GM21367 (cell line): ENCODE measurements around the gene THRSP.
"Not testable (repeated sequence)": the region's sequence is repeated elsewhere in the genome, so short reads cannot be mapped to it uniquely, and the experiment has no call there.

Experiments
- ATAC-seq: cut with Tn5 transposase; IDR thresholded peaks from one replicate; pipeline ENCODE4 v1.9.1; 2021; ENCODE audit not compliant: unreplicated experiment

THRSP gene

DNA sequence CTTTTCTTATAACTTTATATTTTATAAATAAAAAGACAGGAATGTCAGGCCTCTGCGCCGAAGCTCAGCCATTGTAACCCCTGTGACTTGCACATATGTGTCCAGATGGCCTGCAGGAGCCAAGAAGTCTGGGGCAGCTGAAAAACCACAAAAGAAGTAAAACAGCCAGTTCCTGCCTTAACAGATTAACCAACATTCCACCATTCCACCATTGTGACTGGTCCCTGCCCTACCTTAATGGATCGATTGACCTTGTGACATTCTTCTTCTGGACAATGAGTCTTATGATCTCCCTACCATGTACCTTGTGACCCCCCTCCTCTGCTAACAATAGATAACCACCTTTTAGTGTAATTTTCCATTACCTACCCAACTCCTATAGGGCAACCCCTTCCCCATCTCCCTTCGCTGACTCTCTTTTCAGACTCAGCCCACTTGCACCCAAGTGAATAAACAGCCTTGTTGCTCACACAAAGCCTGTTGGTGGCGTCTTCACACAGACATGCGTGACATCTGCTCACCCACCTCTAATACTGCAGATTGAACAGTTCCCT is 22.9 kb downstream of the THRSP start:
- not testable (repeated sequence) for ATAC-seq

DNA sequence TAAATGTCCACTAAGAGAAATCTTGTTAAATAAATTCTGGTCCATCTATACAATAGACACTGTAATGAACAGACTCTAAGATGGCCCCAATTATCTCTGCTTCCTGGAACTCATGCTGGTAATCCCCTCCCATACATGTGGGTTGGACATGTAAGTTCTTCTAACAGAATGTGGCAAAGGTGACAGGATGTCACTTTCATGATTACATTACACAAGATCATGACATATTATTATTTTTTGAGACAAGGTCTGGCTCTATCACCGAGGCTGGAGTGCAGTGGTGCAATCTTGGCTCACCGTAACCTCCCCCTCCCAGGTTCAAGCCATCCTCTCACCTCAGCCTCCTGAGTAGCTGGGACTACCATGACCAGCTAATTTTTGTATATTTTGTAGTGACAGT is 30.6 kb downstream of the THRSP start:
- no peak for ATAC-seq

DNA sequence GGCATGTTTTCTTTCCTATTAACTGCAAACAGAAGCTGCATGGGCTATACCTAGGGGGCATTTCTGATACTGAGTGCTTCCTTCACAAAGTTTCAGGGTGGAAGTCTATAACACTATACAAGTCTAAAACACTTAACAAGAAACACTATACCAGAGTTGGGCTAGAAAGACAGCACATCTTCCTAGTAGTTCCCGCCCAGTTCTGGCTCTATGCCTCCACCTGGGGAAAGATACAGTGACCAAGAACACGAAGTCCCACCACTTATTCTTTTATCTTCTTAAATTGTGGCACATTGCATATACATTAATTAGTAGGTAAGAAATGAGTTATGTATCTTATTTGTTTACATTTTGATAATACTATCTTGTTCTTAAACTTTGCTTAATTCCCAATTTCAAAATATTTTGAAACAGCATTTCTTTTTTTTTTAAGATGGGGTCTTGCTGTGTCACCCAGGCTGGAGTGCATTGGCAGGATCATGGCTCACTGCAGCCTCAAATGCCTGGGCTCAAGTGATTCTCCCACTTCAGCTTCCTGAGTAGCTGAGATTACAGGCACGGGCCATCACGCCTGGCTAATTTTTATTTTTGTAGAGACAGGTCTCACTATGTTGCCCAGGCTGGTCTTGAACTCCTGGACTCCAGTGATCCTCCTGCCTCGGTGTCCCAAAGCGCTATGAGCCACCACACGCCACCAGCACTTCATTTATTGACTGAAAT is 34.2 kb downstream of the THRSP start:
- ATAC-seq: no peak

DNA sequence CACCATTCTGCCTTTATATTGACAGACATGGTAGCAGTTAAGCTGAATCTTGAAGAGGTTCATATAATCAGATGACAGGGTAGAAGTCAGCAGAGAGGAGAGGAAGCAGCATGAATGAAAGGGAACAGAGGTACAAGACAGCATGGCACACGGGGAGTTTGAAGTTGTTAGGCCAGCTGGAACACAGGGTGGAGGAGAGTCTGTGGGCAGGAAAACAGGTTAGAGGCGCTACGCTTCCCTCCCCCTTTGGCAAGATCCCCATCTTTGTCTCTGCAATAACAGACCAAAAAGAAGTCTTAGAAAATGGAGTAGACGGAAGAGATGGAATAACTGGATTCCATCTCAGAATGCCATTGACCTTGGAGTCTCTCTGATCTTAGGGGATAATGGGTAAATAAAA is 36.0 kb downstream of the THRSP start:
- ATAC-seq: no peak

DNA sequence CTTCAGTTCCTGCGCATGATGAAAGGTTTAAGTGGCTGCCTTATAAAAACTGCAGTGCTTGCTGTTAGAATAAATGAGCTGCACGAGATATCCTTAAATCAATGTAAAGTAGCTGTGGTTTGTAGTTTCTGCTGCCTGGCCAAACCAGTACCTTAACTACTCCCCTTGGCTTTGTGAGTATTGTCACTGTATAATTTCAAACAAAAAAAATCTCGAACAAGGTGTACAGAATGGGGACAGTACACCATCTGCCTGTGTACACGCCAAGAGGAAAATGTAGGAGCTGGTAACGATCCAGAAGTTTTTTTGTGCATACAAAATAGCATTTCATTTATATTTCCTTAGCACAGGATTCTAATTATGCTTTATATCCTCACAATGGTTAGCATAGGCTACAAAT is 36.6 kb downstream of the THRSP start:
- no peak for ATAC-seq

DNA sequence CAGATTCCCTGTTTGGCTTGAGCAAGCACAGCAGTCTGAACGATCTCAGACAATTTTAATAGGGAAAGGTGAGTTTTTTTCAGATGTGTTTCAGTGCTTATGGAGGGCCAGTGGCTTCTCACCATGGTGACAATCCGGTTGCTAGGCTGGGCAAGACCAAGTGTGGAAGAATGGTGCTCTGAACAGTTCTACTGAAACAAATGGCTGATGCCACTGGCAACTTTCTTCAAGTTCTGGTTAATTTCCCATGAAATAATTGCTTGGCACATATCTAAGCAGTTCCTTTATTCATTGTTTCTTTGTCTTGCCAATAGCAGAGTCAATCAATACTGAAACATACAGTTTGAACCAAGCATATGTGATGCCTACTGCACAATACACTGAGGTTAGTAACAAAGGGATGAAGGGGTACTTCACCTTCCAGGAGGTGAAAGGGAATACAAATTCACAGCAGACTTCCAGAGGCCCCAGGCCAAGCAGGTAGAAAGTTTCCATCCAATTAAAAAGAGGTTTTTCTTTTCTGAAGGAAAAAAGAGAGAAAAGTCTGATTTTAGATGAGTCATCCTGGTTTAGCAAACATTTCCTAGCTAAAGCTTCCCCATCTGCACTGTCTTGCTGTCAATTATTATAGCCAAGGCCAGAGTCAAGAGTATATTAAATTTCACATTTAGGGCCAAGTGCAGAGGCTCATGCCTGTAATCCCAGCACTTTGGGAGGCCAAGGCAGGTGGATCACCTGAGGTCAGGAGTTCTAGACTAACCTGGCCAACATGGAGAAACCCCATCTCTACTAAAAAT is 37.2 kb downstream of the THRSP start:
- no peak for ATAC-seq

DNA sequence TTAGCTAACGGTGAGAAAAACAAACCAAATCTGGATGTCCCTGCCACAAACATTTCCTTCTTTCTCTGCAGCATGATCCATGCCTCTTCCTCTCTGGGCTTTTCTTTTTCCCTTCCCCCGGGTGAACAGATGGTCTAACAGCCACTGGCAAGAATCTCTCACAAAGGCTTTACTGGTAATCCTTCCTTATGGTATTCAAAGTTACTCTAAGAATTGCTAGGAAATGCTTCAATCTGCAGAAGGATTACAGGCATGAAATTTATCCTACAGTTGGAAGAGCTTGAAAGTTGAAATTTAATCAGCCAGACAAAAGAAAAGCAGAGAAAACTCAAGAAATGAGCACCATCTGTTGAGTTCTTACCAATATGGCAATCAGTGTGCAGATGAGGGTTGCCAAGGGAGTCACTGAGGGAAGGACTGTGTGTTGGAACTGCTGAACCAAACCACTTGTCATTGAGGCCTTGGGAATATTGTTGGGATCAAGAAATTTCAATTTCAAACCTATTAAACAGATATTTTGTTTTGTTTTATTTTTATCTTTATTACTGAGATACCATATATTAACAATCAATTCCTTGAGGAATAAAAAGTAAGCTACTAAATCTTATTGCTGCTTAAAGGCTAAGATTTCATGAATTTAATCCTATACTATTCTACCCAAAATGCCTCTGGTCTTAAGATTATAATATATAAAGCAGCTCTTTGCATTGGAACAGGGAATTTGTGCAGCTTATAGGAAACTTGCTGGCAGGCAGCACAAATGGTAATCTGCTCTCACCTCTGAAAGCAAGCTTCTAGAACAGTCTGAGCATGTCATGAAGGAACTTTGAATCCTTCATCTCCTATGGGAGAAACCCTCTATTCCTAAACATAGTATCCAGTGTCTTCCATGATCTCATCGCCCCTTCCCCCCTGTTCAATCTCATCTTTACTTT is 45.7 kb downstream of the THRSP start:
- no peak for ATAC-seq

DNA sequence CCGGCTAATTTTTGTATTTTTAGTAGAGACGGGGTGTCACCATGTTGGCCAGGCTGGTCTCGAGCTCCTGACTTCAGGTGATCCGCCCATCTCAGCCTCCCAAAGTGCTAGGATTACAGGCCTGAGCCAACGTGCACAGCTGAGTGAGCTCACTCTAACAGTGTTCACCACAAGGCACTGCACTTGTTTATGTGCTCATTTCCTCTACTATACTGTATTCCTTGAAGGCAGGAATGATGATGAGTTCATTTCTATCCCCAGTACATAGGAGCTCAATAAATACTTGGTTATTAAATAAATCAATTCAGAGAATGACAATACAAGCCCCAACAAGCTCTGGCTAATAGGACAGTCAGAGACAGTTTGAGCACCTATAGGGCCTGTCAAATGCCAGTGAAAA is 46.7 kb downstream of the THRSP start:
- no peak for ATAC-seq

DNA sequence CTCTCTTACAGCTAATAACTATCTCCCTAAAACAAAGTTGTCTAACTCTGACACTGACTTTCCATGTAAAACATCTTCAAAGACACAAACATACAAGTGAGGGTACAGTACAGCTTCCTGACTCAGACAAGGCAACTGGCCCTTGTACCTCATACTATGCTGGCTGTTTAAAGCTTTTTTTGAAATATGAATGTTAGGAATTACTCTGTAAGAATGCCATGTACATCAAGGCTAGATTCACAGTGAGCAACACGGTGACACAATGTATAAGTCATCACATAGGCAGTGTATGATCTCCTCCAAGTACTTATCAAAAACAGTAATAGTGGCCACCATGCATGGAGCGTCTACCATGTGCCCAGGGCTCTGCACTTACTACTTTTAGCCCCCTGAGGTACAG is 47.2 kb downstream of the THRSP start:
- no peak for ATAC-seq

DNA sequence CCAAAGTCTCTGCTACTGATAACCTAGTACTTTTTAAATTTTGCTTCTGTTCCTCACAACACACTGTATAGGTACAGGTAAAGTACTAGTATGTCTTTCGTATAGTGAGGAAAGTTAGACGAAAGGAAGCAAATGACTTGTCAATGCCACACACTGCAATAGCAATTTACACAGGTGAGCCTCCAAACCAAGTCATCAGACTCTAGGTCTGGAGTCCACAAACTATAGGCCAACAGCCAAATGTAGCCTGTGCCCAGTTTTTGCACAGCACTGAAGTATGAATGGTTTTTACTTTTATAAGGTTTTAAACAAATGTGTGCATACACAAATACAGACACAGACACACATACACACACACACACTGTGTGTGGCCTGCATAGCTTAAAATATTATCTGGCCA is 47.6 kb downstream of the THRSP start:
- no peak for ATAC-seq

DNA sequence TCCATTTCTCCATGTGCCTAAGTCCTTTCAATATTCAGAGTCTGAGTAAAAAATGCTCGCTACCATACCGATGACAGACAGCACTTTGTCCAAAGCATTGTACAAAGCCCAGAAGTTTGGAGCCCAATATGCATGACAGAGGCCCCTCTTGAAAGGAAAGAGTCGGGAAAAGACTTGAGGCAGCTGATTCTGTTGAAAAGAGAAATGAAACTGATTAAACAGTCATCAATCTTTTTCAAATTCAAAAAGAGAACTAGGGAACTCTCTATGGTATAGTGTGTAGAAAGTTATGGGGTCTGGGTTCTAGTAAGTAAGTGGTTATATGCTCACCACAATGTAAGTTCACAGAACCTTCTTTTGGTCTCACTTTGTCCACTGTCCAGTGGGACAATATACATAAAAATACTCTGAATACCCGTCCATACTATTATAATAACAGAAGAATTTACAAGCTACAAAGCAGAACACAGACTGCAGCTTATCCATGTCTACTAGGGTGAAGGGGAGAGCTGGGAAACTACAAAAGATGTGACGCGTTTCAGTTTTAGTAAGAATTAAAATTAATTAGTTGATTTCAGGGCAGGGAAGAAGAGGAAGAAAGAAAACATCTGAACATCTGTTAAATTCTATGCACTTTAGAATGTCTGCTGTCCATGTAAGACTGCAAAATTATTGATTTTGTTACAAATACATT is 49.1 kb downstream of the THRSP start:
- no peak for ATAC-seq
